HG02840 (cell line): Measurements from ENCODE around the gene SLX4IP.

ENCODE experiments used
- ATAC-seq: cut with Tn5 transposase; IDR thresholded peaks from one replicate; pipeline ENCODE4 v1.9.1; 2021; ENCODE audit warnings: mild to moderate bottlenecking, moderate library complexity, moderate number of reproducible peaks; ENCODE audit not compliant: unreplicated experiment, low FRiP score

Gene SLX4IP

DNA sequence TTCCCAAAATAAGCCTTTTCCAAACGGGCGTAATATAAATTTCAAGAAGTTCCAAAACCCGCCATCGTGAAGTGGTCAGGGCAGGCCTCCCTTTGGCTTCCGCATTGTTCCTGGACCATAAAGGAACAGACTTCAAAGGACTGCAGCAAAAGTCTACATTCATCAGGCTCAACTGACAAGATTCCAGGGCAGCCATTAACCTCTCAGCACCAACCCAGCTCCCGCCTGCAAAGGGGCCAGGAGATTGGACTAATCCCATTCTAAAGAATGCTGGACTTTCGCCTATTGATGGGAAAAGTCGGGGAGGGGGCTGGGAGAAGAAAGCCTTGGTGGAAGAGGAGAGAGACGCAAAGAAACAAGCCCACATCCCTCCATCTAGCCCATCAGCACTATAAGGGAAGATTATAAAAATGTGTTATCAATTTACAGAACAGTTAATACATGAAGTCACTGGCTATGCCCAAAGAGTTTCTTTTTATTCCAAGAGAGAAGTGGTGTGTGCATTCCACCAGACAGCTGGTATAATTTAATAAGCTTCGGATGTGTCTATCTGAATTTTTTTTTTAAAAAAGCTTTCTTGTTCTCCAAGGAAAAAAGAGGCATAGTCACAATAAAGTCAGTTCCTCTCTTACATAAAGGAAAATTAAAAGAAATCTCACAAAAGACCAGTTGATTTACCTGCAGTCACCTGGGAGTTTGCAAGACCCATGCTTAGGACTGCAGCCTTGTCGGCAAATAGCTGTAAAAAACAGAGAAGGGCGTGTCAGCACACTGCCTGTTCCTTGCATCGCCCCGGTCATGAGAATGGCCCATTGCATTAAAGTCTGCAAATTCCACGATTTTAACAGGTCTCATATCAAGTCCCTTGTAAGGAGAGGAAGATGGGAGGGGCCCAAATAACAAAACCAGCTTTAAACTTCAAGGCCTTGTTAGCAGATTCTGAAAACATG is 220.9 kb downstream of the SLX4IP start:
- no peak for ATAC-seq

DNA sequence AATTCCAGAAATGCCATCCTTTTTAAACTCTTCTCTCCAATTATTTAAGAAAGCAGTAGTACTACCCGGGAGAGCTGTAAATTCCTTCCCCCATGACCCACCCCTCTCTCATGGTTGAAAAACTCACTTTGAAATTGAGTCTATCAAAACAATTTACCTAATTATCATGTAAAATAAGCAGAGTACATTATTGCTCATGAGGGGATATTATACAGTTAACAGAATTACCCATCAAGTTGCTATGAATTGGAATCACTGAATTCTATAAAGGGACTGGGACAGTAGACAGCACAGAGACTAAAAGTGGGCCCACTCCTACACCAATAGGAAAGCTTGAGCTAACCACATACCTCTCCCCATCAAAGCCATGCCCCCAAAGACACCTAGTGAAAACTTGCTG is 222.3 kb downstream of the SLX4IP start:
- ATAC-seq, result no peak

- no peak for ATAC-seq
Measured at GRCh38 chr20:10658051-10658823, 223.1 kb downstream of the SLX4IP start.

- ATAC-seq, result no peak
Measured at GRCh38 chr20:10658876-10659632, 223.9 kb downstream of the SLX4IP start.

GRCh38 chr20:10659651-10660601 is 224.8 kb downstream of the SLX4IP start:
- ATAC-seq, result no peak

DNA sequence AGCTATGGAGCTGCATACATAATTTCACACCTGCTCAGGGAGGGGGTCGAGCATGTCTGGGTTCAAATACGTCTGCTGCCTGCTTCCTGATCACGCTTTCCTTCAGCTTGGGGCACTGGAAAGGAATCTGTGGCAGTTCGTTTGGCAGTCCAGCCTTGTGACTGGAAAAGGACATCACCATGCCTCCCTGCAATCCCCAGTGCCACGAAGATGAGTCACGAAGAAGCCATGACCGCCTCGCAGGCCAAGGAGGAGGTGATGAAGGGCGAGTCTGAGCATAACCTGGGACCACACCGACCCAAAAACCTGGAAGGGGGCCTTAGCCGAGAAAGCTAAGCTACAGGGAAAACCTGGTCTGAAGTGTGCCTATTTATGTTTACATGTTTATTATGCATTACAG is 225.6 kb downstream of the SLX4IP start:
- ATAC-seq, result no peak

DNA sequence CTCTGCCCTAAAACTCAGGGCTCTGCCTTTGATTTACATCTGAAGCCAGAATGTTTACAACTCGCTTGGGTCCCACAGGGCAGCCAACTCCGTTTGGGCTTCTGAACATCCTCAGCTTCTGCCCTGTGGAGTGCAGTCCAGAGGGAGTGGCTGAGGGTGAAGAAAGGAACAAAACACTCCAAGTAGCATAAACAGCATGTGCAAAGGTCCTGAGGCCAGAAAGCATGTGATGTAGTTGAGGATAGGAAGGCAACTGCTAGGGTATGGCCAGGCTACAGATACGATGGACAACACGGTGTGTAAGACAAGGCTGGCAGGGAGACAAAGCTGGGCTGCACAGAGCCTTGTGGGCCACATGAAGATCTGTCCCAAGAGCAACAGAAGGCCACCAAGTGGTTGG is 226.2 kb downstream of the SLX4IP start:
- no peak for ATAC-seq

DNA sequence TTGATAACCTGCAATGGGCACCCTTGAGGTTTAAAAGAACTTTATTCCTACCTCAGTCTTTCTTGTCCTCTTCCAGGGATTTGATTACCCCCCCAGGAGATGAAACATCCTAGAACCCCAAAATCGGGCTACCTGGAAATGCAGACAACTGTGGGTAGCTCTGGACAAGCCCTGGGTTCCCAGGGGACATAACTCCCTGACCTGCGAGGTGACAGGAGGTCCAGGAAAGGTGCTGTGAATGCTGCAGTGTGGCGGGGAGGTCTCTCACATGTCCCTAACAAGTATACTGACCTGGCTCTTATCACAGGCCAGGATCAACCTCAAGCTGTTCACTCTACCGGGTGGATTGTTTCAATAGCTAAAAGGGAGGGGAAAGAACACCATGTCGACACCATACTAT is 227.0 kb downstream of the SLX4IP start:
- no peak for ATAC-seq

- ATAC-seq, result no peak
Measured at GRCh38 chr20:10662661-10663458, 227.8 kb downstream of the SLX4IP start.

DNA sequence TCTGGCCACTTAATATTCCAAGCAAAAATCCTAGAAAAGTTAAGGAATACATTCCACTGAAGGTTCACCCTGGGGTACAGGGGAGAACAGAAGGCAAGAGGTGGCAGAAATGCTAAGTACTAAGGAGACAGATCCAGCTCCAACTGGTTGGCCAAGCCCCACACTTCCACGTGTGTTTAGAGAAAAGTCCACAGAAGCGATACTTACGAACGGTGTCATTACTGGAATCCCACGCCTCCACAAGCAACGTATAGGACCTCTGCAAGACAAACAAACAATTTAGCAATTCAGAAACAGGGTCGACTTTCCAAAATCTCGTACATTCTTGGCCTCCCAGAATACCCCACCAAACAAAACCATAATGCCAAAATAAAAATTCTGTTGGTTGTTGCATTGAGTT is 228.7 kb downstream of the SLX4IP start:
- no peak for ATAC-seq

GRCh38 chr20:10665027-10665561 is 230.0 kb downstream of the SLX4IP start:
- ATAC-seq, result no peak

DNA sequence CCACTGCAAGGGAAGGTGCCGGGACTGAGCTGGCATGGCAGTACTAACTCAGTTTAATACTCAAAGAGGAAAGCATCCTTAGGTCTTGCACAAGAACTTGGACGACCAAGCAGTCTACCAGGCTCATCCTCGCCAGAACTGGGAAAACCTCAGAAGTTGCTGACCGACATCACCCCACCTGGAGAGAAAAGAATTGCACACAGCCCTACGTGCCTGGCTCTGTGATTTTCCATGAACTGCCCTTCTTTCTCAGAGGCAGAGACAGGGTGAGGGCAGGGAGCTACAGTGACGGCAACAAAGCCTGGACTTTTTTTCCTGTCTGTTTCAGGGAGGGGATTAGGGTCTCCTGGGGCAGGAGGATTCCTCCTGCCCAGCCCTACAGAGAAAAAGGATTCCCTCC is 230.7 kb downstream of the SLX4IP start:
- no peak for ATAC-seq

GRCh38 chr20:10666221-10667076 is 231.3 kb downstream of the SLX4IP start:
- no peak for ATAC-seq

DNA sequence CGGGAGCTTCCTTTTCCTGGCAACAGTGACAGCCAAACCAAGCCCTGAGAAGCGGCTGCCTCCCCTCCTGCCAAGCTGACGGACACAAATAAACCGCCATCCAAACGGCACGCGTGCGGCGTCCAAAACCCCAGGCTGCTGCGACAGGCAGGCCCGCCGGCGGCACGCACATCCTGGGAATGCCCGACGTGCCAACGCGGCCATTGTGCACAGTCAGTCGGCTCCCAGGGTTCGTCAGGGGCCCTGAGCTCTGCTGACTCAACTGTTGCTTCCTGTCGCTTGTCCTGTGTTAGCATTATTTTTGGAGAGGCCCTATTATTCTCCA is 231.9 kb downstream of the SLX4IP start:
- ATAC-seq, result no peak

DNA sequence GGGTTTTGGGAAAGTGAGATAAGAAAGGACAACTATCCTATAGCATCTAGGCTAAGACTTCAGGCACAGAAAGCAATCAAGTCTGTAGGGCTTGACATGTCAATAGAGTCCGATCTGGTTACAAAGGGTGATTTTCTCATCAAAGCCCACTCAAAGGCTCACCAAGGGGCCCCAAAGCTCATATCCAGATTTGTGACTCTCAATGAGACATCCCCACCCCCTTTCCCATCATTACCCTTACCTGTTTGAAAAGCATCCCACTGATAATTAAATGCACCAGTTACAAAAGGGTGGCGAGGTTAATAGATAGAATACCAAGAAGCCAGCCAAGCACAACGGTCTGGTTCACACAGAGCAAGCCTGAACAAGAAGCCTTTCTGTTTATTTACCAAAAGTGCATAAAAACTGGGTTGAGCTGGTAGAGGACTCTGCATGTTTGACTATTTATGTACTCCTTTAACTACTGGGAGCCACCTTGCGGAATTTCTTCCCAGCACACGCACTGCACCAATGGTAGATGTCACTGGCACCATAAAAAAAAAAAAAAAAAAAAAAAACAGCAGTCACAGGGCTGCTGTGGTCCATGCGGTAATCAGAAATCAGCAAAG is 232.6 kb downstream of the SLX4IP start:
- no peak for ATAC-seq

DNA sequence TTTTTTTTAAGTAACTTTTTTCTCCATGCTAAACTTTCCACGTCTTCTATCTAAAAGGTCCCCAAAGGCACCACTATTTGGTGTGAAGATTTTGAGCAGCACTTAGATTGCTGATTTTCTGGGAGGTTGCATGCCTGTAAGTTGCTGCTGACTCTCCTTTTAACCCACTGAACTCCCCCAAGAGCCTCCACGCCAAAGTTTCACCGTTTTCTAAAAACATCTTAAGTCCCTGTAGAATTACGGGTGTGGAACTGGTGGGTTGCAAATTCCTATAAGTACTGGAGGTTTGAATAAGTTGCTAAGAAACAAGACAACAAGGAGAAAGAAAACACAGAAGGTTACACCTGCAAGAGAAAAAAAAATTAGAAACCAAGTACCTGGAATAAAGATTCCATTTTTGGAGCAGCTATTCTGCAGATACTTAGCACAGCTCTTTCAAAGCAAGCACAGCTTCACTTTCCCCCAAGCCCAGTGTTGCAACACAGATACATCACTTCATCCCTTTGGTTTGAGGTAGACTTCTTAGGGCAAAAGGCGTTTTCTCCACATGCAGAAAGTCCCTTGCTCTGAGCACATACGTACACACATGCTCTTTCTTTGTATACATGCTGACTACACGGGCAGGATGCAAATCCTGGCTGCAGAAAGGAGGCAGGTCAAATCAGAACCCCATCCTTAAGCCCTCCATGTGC is 233.7 kb downstream of the SLX4IP start:
- ATAC-seq, result no peak

DNA sequence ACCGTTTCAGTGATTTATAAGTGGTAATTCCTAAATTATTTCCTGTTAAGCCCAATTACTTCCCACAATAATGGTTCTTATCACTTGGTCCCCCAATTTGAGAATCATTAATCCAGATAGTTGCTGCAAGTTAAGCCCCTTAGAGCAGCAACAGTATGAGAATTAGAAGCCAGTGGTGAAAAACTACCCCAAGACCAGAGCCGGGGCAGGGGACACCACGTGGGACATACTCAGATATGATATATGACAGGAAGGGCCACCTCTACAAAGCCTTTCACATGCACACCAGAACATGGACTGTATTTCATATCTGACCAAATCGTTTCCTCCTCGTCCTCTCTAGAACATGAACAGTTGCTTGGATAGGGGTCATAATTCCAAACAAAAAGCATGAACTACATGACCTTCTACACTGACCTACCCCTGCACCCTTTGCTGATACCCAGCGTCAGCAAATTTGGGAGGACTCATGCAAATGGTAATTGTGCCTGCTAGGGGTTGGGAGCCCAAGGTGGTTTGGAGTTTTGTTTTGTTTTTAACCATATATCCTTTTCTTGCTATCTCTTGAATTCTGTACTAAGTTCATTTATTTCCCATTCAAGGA is 234.8 kb downstream of the SLX4IP start:
- no peak for ATAC-seq
